HepG2 (cell line): ENCODE data around the gene HLA-DMB. TPM values are rescaled to one million over a fixed set of nuclear protein-coding genes. Genes with fewer than 3 reads are reported as not detected.

Source experiments
- CHD2 ChIP-seq: IDR thresholded peaks from 2 replicates; pipeline ENCODE4 v1.6.1; 2011; ENCODE audit warnings: low read depth, low read length, improper control_type of control experiment
- CTCF ChIP-seq: sonication (generic); formaldehyde crosslinking; IDR thresholded peaks from 2 replicates; pipeline ENCODE4 v1.5.0; 2020; ENCODE audit warnings: mild to moderate bottlenecking, missing genetic modification reagents, moderate library complexity
- DPF2 ChIP-seq: sonication (generic); formaldehyde crosslinking; IDR thresholded peaks from 2 replicates; pipeline ENCODE4 v1.4.0; 2020; ENCODE audit warnings: mild to moderate bottlenecking, low read depth, missing genetic modification reagents, borderline replicate concordance
- EEA1 ChIP-seq: sonication (generic); formaldehyde crosslinking; IDR thresholded peaks from 2 replicates; pipeline ENCODE4 v1.5.1; 2020; ENCODE audit warnings: mild to moderate bottlenecking, missing genetic modification reagents, borderline replicate concordance
- EZH2 ChIP-seq: conservative IDR thresholded peaks from 2 replicates; pipeline ENCODE4 v1.6.1; 2012; ENCODE audit warnings: mild to moderate bottlenecking, low read depth, low read length, moderate library complexity
- GMEB2 ChIP-seq: IDR thresholded peaks from 2 replicates; pipeline ENCODE4 v1.6.1; 2016; ENCODE audit warnings: missing biosample characterization, missing genetic modification reagents, low read depth
- GPN1 ChIP-seq: sonication (generic); formaldehyde crosslinking; IDR thresholded peaks from 2 replicates; pipeline ENCODE4 v1.5.1; 2020; ENCODE audit warnings: missing genetic modification reagents, borderline replicate concordance
- GTF2F1 ChIP-seq: fragments of 150-350 bp; IDR thresholded peaks from 2 replicates; pipeline ENCODE4 v1.6.1; 2014; ENCODE audit warnings: low read length
- HMGXB4 ChIP-seq, 2 experiments: sonication (generic) in 1 of 2; formaldehyde crosslinking in 1 of 2; IDR thresholded peaks; 2 replicates each; pipeline versions ENCODE4 v1.4.0 to v1.6.1; 2018 to 2020; ENCODE audit warnings: missing genetic modification reagents in 2 of 2, borderline replicate concordance in 1 of 2, low read depth in 1 of 2, mild to moderate bottlenecking in 1 of 2, missing biosample characterization in 1 of 2
- MBD4 ChIP-seq: IDR thresholded peaks from 2 replicates; pipeline ENCODE4 v1.6.1; 2012; ENCODE audit warnings: low read length, inconsistent platforms, borderline replicate concordance
- NCOA5 ChIP-seq: sonication (generic); formaldehyde crosslinking; IDR thresholded peaks from 2 replicates; pipeline ENCODE4 v1.4.0; 2020; ENCODE audit warnings: missing genetic modification reagents
- NONO ChIP-seq, 2 experiments: fragments of 450-650 bp in 1 of 2; sonication (generic) in 1 of 2; formaldehyde crosslinking in 1 of 2; IDR thresholded peaks in 1 of 2; conservative IDR thresholded peaks in 1 of 2; 2 replicates each; pipeline versions ENCODE4 v1.6.1 to v1.8.0; 2017 to 2022; ENCODE audit warnings: mild to moderate bottlenecking in 1 of 2, missing genetic modification reagents in 1 of 2, moderate library complexity in 1 of 2
- PAWR ChIP-seq: sonication (generic); formaldehyde crosslinking; IDR thresholded peaks from 2 replicates; pipeline ENCODE4 v1.4.0; 2020; ENCODE audit warnings: missing genetic modification reagents, mild to moderate bottlenecking, borderline replicate concordance
- POGZ ChIP-seq: sonication (generic); formaldehyde crosslinking; IDR thresholded peaks from 2 replicates; pipeline ENCODE4 v1.4.0; 2020; ENCODE audit warnings: mild to moderate bottlenecking, missing genetic modification reagents
- RFX5 ChIP-seq: IDR thresholded peaks from 2 replicates; pipeline ENCODE4 v1.6.1; 2011; ENCODE audit warnings: low read depth, low read length, improper control_type of control experiment
- SALL1 ChIP-seq: sonication (generic); formaldehyde crosslinking; IDR thresholded peaks from 2 replicates; pipeline ENCODE4 v1.8.0; 2022; ENCODE audit warnings: mild to moderate bottlenecking, missing genetic modification reagents
- STAT5B ChIP-seq: sonication (generic); formaldehyde crosslinking; IDR thresholded peaks from 2 replicates; pipeline ENCODE4 v1.4.0; 2020; ENCODE audit warnings: missing genetic modification reagents
- ZNF251 ChIP-seq: sonication (generic); formaldehyde crosslinking; IDR thresholded peaks from 2 replicates; pipeline ENCODE4 v1.9.0; 2021; ENCODE audit warnings: mild to moderate bottlenecking, missing genetic modification reagents
- ZNF749 ChIP-seq: sonication (generic); formaldehyde crosslinking; IDR thresholded peaks from 2 replicates; pipeline ENCODE4 v1.8.0; 2022; ENCODE audit warnings: mild to moderate bottlenecking, missing genetic modification reagents, moderate library complexity, borderline replicate concordance
- ZNF770 ChIP-seq: sonication (generic); formaldehyde crosslinking; IDR thresholded peaks from 2 replicates; pipeline ENCODE4 v1.5.0; 2020; ENCODE audit warnings: mild to moderate bottlenecking, missing genetic modification reagents
- polyA plus RNA-seq, 8 experiments: library from polyadenylated mRNA; depleted of rRNA in 3 of 8; stranded (reverse) in 7 of 8; unstranded in 1 of 8; fragments of >200 nt; fragmentation: Illumina TruSeq in 4 of 8; extraction: Trizol in 4 of 8; gene quantifications; 2 replicates each; pipeline versions ENCODE4 v1.2.1 to v1.2.3, GENCODE V29; 2011 to 2016; ENCODE audit warnings: low read depth in 4 of 8, missing spikeins in 1 of 8, mixed read lengths in 1 of 8; ENCODE audit not compliant: insufficient read depth in 1 of 8
- total RNA-seq, 5 experiments: library from RNA; depleted of rRNA; stranded (reverse); fragments of >200 nt; fragmentation: Illumina TruSeq; extraction: Trizol; gene quantifications; 2 replicates each; pipeline ENCODE4 v1.2.3, GENCODE V29; 2016; ENCODE audit warnings: low read depth in 1 of 5

Gene HLA-DMB
- total and polyA plus RNA-seq, 2 of the 13 experiments (the other 11 are each of a cell fraction or from before 2014, with no cell fraction given), result not detected

- TF ChIP-seq ZNF749 (CRISPR knock-in tag) (no peak; the same call in 1 of the 2 replicates), GPN1 (CRISPR knock-in tag) (no peak), ZNF251 (no peak), ZNF770 (peak; percentile 14; the same call in 1 of the 2 replicates), EZH2 (no peak), NCOA5 (CRISPR knock-in tag) (peak; percentile 87), NONO (IDR thresholded peaks at IDR 0.05) (no peak), NONO (CRISPR knock-in tag; conservative IDR thresholded peaks at IDR 0.05) (peak; percentile 65), CTCF (CRISPR knock-in tag) (0 out of 2 replicates have a peak, but pooled peaks have one; percentile 17), MBD4 (no peak), GTF2F1 (peak; percentile 99), SALL1 (peak; percentile 67; the same call in 1 of the 2 replicates), EEA1 (CRISPR knock-in tag) (peak; percentile 64; the same call in 1 of the 2 replicates), DPF2 (no peak), POGZ (CRISPR knock-in tag) (peak; percentile 17; the same call in 1 of the 2 replicates), STAT5B (peak; percentile 24), PAWR (CRISPR knock-in tag) (peak; percentile 6; the same call in 1 of the 2 replicates), RFX5 (peak; percentile 98), GMEB2 (0 out of 2 replicates have a peak, but pooled peaks have one; percentile 38), HMGXB4 (CRISPR knock-in tag; IDR thresholded peaks at IDR 0.05; ENCODE audit: borderline replicate concordance in 1 of 2, low read depth in 1 of 2) (peak in 1 of 2 experiments; percentile 44; a peak in 2 of 4 replicates), CHD2 (peak; percentile 17; the same call in 1 of the 2 replicates)
These were observed 30.9 kb upstream of the HLA-DMB start (continued) for GRCh38 chr6:32971581-32972352.
